NCI-H526 (cell line): Measurements from ENCODE around the gene GEMIN7.

Experiments
- DNase-seq, 2 experiments: peaks; one replicate each; lab custom pipeline; 2025; lab: John Stamatoyannopoulos, UW

The GEMIN7 gene

GRCh38 chr19:45128806-45129205 lies 49.7 kb downstream of the GEMIN7 start:
- no peak for DNase-seq

- no peak for DNase-seq
Measured at GRCh38 chr19:45130236-45130635, 51.2 kb downstream of the GEMIN7 start.

GRCh38 chr19:45130888-45131615 lies 52.0 kb downstream of the GEMIN7 start:
- DNase-seq, result peak; percentile 92 to 95

GRCh38 chr19:45133661-45134060 lies 54.6 kb downstream of the GEMIN7 start:
- DNase-seq, result no peak

GRCh38 chr19:45135176-45135885 lies 56.3 kb downstream of the GEMIN7 start:
- DNase-seq, result no peak

GRCh38 chr19:45136507-45137178 lies 57.6 kb downstream of the GEMIN7 start:
- no peak for DNase-seq

GRCh38 chr19:45137179-45137761 lies 58.2 kb downstream of the GEMIN7 start:
- DNase-seq, result no peak

- DNase-seq, result no peak
Measured at GRCh38 chr19:45138303-45138751, 59.3 kb downstream of the GEMIN7 start.

- DNase-seq, result no peak
Measured at GRCh38 chr19:45139286-45140143, 60.5 kb downstream of the GEMIN7 start.

- no peak for DNase-seq
Measured at GRCh38 chr19:45140144-45140503, 61.1 kb downstream of the GEMIN7 start.

- DNase-seq, result no peak
Measured at GRCh38 chr19:45140533-45140932, 61.5 kb downstream of the GEMIN7 start.
